ENCODE data around the gene RPS14. TPM values are rescaled to one million over a fixed set of nuclear protein-coding genes. Genes with fewer than 3 reads are reported as not detected.

Gene RPS14
- polyA plus RNA-seq, 1 of the 3 experiments (the other 2 are of a cell fraction): 10,227 TPM

GRCh38 chr5:150394912-150395687 is 54.4 kb downstream of the RPS14 start (continued):
- TF ChIP-seq, protein P1, sequence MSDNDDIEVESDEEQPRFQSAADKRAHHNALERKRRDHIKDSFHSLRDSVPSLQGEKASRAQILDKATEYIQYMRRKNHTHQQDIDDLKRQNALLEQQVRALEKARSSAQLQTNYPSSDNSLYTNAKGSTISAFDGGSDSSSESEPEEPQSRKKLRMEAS (IDR thresholded peaks at IDR 0.05; ENCODE audit: low read depth): no peak

GRCh38 chr5:150394131-150394530 is 55.4 kb downstream of the RPS14 start:
- H4K20me1 ChIP-seq (ENCODE audit: insufficient read depth): no peaks in the 10 kb centered on the region
- no peaks in the 10 kb centered on the region for H3F3A ChIP-seq (replicated peaks; ENCODE audit: insufficient read depth)
- no peak overlapping the region for H3K4me2 ChIP-seq
- ChIA-PET POLR2A (interaction anchor here (0.7 kb wide), 1 partner anchor 16 kb away, joined by 5 read pairs; no protein-coding TSS in a partner anchor), CTCF (interaction anchor here (1.2 kb wide), 1 partner anchor 13 kb away, joined by 5 read pairs; no protein-coding TSS in a partner anchor)
- H3K9me2 ChIP-seq: no peaks in the 10 kb centered on the region
- no peaks in the 10 kb centered on the region for H3K27me3 ChIP-seq (ENCODE audit: insufficient read depth)
- H3K79me2 ChIP-seq (ENCODE audit: insufficient read depth): no peaks in the 10 kb centered on the region
- no peak overlapping the region for H3K27ac ChIP-seq (ENCODE audit: low read depth in 2 of 2, low read length in 1 of 2)
- H3K36me3 ChIP-seq (replicated peaks in 1 of 2; ENCODE audit: control insufficient read depth in 1 of 2, insufficient read depth in 2 of 2, low read length in 1 of 2): peaks cover 21 to 91% of the 10 kb centered on the region in 2 experiments
- H3K9me3 ChIP-seq: no peaks in the 10 kb centered on the region
- no peak overlapping the region for H3K4me3 ChIP-seq (ENCODE audit: low read depth in 2 of 2, low read length in 1 of 2)
- WGBS (ENCODE audit: low lambda C conversion rate): 80% methylated on average over 2 of the region's 3 CpGs
- H3K9ac ChIP-seq: no peak overlapping the region
- no peaks in the 10 kb centered on the region for H3K4me1 ChIP-seq (ENCODE audit: control insufficient read depth in 1 of 2, insufficient read depth in 2 of 2, low read depth in 1 of 2, low read length in 1 of 2)
- no peak for DNase-seq
- TF ChIP-seq EP300 (IDR thresholded peaks at IDR 0.05; ENCODE audit: borderline replicate concordance in 1 of 2, low read depth in 1 of 2, low read length in 1 of 2) (no peak), FOXJ3 (CRISPR knock-in tag; IDR thresholded peaks at IDR 0.05) (no peak), GABPA (IDR thresholded peaks at IDR 0.05; ENCODE audit: low read depth) (no peak), USF2 (IDR thresholded peaks at IDR 0.05; ENCODE audit: borderline replicate concordance, low read depth, low read length) (no peak), POLR2AphosphoS5 (IDR thresholded peaks at IDR 0.05; ENCODE audit: low read depth, low read length) (no peak), FOSL2 (IDR thresholded peaks at IDR 0.05; ENCODE audit: borderline replicate concordance, low read depth) (no peak), FOXM1 (IDR thresholded peaks at IDR 0.05; ENCODE audit: low read depth) (no peak), NFIC (IDR thresholded peaks at IDR 0.05; ENCODE audit: borderline replicate concordance) (no peak), GATA2 (CRISPR knock-in tag; IDR thresholded peaks at IDR 0.05) (no peak), JUND (IDR thresholded peaks at IDR 0.05) (no peak), CHD2 (IDR thresholded peaks at IDR 0.05; ENCODE audit: low read length, partially characterized antibody) (no peak), RFX5 (IDR thresholded peaks at IDR 0.05; ENCODE audit: low read length) (no peak)
- TF ChIP-seq, protein P2, sequence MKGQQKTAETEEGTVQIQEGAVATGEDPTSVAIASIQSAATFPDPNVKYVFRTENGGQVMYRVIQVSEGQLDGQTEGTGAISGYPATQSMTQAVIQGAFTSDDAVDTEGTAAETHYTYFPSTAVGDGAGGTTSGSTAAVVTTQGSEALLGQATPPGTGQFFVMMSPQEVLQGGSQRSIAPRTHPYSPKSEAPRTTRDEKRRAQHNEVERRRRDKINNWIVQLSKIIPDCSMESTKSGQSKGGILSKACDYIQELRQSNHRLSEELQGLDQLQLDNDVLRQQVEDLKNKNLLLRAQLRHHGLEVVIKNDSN (IDR thresholded peaks at IDR 0.05; ENCODE audit: borderline replicate concordance, low read depth): no peak
- no peak overlapping the region for H2AFZ ChIP-seq (ENCODE audit: low read depth)

All from SK-N-SH (cell line).